PC-3 (cell line): ENCODE data around the gene KREMEN2.

Source experiments
- EZH2 ChIP-seq: fragments of 300-600 bp; sonication (generic); IDR thresholded peaks from one replicate; pipeline ENCODE4 v1.6.1; 2017; ENCODE audit warnings: antibody characterized with exemption, mild to moderate bottlenecking, low read length; ENCODE audit not compliant: unreplicated experiment
- EZH2phosphoT487 ChIP-seq: fragments of 300-600 bp; sonication (generic); IDR thresholded peaks from 2 replicates; pipeline ENCODE4 v1.6.1; 2018; ENCODE audit warnings: mild to moderate bottlenecking, antibody characterized with exemption, low read length, borderline replicate concordance
- TF ChIP-seq, protein P1 (sequence below): fragments of 300-600 bp; sonication (generic); conservative IDR thresholded peaks from 2 replicates; pipeline ENCODE4 v1.5.1; 2017; ENCODE audit warnings: antibody characterized with exemption, low read depth, mild to moderate bottlenecking, low read length

DNA sequence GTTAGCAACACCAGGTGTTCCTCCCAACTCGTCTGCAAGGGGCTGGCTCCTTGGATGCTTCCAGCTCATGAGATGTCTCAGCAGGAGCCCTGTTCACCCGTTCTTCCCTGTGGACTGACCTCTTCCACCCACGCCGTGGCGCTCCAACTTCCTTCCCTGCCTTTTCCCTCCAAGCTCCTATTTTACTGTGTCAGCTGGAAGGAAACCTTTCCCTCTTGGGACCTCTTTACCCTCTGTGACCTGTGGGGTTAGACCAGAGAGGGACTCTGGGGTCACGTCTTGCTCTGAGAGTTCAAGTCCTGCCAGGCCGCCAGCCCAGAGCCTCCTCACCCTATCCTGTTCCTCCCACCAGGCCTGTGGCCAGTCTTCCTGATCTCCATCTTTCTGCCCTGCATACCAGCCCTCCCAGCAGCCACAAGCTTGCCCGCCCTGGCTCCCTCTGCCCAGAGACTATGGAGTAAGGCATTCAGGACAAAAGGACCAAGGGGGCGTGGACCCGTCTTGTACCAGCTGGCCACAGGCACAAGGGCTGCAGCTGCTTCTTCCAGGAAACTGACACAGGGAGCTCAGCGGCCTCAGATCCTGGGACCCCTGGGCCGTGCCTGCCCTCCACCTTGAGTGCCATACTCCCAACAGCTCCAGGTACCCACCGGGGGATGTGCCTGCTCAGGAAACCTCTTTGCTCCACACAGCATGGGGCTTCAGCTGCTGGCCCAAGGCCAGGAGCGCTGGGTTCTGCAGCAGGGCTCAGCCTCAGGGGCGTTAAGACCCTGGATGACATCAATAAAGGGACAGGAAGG, 8.1 kb downstream of the KREMEN2 start:
- TF ChIP-seq, protein P1, sequence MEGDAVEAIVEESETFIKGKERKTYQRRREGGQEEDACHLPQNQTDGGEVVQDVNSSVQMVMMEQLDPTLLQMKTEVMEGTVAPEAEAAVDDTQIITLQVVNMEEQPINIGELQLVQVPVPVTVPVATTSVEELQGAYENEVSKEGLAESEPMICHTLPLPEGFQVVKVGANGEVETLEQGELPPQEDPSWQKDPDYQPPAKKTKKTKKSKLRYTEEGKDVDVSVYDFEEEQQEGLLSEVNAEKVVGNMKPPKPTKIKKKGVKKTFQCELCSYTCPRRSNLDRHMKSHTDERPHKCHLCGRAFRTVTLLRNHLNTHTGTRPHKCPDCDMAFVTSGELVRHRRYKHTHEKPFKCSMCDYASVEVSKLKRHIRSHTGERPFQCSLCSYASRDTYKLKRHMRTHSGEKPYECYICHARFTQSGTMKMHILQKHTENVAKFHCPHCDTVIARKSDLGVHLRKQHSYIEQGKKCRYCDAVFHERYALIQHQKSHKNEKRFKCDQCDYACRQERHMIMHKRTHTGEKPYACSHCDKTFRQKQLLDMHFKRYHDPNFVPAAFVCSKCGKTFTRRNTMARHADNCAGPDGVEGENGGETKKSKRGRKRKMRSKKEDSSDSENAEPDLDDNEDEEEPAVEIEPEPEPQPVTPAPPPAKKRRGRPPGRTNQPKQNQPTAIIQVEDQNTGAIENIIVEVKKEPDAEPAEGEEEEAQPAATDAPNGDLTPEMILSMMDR = no peak
- no peak for TF ChIP-seq EZH2phosphoT487
- TF ChIP-seq EZH2 = no peak
